Activated T-cell treated with anti-CD3 and anti-CD28 coated beads, Interleukin-2, amount 50 U/mL, for 1 hour (primary cell): ENCODE data around the gene TP53.
A peak's percentile ranks its signal among the peaks of the same experiment; 100 is the strongest.

Experiments
- DNase-seq: peaks from one replicate; pipeline ENCODE4 v3.0.0-alpha.2; 2020

TP53 gene

DNA sequence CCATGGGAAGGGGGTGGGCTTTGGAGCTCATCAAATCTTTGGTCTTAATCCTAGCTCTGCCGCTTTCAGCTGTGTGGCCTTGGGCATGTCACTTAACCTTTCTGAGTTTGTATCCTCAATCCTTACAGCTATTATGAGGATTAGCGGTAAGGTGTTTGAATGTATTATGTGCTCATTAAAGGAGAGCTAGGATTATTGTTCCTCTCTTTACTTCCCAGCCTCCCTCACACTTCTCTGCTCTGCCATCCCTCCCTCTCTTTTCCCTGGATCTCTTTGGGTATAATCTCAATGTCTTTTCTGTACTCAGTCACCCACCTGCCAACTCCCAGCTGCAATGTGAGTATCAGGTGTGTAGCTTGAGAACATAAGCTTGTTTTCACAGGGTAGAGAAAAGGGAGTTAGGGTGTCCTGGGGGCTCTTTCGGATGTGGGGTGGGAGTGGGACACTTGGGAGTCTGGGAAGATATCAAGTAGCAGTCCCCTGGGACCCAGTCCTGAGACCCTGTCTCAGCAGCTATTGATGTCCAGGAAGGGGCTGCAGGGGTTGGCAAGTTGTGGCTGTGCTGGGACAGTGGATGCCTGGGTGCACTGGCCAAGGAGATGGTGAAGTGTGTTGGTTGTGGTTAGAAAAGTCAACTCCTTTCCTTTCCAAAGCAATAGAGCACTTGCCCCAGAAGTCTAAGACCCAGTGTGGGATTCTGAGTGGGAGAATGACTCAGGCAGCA, 19.5 kb upstream of the TP53 start:
- DNase-seq: no peak

DNA sequence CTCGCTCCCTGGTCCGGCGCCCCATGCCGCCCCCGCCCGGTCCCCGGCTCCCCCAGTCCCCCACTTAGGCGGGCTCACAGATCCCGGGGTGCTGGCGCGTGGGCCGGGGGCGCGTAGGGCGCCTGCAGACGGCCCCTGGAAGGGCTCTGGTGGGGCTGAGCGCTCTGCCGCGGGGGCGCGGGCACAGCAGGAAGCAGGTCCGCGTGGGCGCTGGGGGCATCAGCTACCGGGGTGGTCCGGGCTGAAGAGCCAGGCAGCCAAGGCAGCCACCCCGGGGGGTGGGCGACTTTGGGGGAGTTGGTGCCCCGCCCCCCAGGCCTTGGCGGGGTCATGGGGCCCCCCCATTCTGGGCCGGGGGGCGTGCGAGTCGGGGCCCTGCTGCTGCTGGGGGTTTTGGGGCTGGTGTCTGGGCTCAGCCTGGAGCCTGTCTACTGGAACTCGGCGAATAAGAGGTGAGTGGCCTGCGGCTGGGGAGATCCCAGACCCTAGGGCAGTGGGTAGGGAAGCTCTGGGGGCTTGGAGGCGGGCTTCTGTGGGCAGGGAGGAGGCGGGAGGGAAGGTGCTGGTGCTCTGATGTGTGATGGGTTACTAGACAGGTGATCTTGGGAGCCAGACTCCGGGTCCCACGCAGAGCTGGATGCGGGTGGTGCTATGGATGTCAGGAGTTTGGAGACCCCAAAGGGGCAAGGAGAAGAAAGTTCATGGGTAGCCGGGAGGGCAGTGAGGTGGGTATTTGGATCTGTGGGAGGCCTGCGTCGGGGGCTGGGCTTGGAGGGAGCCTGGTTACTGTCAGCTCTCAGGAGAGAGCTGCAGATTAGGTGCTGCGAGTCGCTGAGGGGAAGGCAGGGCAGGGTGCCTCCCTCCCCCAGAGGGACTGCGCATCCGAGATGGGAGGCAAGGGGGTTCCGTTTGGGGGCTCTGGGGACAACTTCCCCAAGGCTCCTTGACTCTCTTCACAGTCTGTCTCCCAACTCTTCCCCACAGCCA, 18.3 kb upstream of the TP53 start:
- DNase-seq: no peak

DNA sequence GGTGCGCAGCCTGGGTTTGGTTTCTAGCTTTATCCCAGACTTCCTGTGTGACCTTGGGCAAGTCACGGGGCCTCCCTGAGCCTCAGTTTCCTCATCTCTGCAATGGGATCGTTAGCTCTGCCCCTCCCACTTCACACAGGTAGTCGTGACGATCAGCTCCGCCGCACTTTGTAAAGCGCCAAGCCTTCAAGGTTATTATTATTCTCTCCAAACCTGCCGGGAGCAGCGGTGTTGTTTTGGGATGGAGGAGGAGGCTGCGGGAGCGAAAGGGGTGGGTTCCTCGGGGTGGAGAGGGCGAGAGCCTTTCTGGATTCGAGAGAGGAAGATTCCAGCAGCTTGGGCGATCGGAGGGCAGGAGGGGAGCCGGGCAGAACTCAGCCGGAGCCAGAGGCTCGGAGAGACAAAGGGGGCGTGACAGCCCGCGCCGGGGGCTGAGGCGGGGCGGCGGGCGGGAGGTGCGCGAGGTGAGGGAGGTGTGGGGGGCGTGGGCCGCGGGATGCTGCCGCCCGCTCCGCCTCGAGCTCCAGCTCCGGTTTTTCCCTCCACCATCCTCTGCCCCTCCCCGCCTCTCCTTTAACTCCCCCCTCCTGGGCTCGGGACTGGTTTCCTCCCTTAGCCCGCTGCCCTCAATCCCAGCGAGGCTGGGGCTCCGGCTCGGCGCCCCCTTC, 17.4 kb upstream of the TP53 start, which contains the start of gene EFNB3:
EFNB3 (plus strand) TSS at position 602 of the 668 bp plus-strand sequence. CDS start 397 bp downstream, outside the sequence.
- DNase-seq: no peak

DNA sequence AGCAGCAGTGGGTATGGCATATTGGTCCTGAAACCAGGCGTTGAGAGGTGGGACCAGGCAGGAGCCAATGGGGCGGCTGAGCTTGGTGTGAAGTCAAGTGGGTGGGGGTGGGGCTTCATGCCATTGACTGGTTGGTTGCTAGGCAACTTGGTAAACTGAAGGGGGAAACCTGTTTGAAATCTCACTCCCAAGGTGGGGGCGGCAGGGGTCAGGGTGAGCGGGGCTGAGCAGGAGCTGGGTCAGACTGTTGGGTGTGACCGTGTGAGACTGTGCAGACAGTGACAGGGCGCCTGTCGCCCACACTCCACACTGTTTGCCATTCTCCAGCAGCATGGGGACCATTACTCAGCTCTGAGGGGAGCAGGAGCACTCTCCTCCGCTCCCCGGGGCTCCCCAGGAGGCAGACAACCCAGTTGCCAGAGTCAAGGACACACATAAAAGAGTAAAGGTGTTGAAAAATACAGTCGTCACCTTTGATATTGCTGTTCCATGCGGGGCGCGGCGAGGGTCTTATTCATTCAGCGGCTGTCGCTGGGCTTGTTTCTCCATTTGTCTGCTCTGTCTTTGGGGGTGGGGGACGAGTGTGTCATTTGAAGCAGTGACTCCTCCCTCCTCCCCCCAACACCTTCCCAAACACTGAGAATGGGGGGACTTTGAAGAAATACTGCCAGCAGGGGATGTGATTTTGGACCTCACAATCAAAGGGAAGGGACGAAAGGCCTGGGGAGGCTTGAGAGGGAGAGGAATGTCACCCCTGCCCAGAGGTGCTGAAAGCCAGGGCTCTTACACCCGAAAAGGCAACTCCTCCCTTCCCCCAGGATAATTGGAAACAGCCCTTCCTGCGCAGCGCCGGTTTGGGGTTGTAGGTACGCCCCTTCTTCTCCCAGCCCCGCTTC, 16.5 kb upstream of the TP53 start:
- no peak for DNase-seq

DNA sequence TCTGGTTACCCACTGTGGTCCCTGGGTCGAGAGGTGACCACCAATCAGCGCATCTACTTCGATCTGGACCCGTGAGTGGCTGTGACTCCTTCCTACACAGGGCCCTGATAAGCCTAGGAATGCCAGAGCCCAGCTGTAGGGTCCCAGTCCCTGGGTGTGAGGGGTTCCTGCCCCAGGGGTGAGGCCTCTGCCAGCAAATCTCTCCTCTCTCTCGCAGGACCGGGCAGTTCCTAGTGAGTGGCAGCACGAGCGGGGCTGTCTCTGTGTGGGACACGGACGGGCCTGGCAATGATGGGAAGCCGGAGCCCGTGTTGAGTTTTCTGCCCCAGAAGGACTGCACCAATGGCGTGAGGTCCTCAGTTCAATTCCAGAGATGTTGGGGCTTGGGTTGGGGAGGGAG, 15.5 kb upstream of the TP53 start:
- no peak for DNase-seq

DNA sequence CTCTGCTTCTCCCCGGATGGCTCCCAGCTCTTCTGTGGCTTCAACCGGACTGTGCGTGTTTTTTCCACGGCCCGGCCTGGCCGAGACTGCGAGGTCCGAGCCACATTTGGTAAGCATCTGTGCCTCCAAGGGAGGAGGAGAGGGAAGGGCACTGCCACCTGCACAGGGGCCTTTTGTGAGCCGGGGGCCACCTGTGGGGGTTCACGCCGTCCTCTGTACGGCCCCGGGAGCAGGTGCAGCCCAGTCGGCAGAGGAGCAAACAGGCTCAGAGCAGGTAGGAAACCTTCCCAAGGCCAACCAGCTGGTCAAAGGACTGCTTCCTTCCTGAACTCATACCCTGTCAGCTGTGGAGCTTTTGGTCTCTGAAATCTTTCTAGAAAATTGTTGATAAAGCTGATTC, 14.4 kb upstream of the TP53 start:
- DNase-seq: no peak

DNA sequence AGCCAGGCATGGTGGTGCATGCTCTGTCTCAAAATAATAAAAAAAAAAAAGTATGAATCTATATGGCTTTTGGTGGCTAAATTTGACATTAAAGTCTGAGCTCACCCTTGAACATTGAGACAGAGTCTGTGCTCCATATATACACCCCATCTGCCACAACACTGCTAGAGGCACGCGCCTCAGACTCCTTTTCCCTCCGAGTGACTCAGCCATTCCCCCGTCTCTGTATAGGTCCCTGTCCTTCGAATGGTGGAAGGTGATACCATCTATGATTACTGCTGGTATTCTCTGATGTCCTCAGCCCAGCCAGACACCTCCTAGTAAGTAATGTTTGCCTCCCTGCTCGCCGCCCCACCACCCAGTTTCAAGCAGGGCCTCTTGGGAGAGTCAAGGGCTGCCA, 13.2 kb upstream of the TP53 start:
- no peak for DNase-seq

DNA sequence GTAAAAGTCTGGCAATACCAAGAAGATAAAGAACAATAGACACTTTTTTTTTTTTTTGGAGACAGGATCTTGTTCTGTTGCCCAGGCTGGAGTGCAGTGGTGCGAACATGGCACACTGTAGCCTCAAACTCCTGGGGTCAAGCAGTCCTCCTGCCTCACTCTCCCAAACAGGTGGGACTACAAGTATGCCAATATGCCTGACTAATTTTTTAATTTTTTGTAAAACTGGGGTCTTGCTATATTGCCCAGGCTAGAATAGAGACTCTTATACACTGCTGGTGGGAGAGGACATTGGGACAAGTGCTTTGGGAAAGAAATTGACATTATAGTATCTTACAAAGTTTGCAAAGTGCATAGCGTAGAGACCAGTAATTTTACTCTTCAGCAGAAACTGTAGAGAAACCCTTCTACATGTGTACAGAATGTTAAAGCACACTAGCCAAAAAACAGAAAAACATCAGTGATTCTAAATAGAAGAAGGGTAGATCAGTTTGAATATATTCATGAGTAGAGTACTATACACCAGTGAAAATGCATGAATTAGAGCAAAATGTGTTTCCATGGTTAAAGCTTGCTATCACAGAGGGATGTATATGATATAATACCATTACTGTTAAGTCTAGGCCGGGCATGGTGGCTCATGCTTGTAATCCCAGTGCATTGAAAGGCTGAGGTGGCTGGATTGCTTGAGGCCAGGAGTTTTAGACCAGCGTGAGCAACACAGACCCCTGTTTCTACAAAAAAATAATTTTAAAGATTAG, 10.7 kb upstream of the TP53 start:
- DNase-seq: no peak

DNA sequence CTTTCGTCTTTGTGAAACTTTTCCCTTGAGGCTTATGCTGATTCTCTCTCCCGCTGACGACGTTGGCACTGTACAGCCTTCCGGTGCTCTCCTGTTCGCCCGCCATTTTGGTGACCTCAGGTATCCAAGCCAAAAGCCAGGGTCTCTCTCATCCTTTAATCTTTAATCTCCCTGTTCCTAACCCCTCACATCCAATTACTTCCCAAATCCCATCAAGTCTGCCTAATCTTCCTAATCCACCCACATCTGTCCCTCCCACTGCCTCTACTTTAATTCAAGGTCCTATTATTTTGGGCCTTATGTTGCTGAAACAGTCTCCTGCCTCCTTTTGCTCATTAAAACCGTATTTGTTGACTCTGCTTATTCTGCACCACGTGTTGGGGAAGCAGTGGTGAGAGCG, 8.3 kb upstream of the TP53 start:
- no peak for DNase-seq

DNA sequence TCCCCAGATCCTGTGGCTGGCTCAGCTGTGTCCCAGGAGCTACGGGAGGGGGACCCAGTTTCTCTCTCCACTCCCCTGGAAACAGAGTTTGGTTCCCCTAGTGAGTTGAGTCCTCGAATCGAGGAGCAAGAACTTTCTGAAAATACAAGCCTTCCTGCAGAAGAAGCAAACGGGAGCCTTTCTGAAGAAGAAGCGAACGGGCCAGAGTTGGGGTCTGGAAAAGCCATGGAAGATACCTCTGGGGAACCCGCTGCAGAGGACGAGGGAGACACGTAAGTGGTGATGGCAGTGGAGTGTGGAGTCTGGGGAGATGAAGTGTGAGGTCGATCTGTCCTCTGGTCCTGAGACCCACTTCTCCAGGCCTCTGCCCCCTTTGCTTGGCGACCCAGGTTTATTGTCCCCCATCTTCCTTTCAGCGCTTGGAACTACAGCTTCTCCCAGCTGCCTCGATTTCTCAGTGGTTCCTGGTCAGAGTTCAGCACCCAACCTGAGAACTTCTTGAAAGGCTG, 1.6 kb upstream of the TP53 start:
- DNase-seq: no peak

DNA sequence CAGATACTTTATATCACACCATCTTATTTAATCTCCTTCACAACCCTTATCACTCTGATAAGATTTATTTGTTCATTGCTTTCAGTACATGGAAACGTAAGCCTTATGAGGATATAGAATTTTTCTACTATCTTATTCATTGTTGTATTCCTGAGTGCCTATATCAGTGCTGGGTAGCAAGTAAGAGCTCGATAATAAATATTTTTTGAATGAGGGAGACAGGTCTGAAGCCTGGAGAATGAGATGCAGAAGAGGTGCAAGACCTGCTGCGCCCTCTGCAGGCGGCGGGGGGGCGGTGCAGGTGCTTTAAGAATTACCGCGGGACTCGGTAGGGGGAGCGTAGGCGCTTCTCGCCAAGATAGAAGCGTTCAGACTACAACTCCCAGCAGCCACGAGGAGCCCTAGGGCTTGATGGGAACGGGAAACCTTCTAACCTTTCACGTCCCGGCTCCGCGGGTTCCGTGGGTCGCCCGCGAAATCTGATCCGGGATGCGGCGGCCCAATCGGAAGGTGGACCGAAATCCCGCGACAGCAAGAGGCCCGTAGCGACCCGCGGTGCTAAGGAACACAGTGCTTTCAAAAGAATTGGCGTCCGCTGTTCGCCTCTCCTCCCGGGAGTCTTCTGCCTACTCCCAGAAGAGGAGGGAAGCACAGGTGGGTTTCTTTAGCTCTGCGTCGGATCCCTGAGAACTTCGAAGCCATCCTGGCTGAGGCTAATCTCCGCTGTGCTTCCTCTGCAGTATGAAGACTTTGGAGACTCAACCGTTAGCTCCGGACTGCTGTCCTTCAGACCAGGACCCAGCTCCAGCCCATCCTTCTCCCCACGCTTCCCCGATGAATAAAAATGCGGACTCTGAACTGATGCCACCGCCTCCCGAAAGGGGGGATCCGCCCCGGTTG, 868 bp upstream of the TP53 start, which contains the start of gene WRAP53:
WRAP53 (plus strand) TSS at position 570 of the 900 bp plus-strand sequence; CDS start at position 742, 172 bp downstream.
- peak; percentile 96 for DNase-seq

DNA sequence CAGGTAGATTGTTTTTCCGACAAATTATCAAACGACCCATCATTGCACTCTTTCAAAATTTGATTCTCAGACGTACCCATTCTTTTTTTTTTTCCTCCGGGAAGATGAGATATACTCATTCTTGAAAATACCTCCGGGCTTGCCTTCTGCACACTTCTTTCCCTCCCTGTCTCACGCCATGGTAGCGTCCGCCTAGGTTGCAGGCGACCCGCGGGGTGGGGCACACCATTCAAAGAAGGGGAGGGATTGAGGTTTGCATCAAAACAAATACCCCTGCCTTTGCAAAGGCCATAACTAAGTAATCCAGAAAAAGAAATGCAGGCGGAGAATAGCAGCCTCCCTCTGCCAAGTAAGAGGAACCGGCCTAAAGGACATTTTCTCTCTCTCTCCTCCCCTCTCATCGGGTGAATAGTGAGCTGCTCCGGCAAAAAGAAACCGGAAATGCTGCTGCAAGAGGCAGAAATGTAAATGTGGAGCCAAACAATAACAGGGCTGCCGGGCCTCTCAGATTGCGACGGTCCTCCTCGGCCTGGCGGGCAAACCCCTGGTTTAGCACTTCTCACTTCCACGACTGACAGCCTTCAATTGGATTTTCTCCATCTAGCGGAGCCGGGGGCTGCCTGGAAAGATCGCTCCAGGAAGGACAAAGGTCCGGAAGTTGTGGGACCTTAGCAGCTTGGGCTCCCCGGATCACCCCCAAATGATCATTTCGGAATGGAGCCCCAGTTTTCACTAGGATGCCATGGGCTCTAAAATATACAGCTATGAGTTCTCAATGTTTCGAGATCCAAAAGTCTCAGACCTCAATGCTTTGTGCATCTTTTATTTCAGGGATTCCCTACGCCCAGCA, 843 bp downstream of the TP53 start:
- DNase-seq: peak; percentile 78

DNA sequence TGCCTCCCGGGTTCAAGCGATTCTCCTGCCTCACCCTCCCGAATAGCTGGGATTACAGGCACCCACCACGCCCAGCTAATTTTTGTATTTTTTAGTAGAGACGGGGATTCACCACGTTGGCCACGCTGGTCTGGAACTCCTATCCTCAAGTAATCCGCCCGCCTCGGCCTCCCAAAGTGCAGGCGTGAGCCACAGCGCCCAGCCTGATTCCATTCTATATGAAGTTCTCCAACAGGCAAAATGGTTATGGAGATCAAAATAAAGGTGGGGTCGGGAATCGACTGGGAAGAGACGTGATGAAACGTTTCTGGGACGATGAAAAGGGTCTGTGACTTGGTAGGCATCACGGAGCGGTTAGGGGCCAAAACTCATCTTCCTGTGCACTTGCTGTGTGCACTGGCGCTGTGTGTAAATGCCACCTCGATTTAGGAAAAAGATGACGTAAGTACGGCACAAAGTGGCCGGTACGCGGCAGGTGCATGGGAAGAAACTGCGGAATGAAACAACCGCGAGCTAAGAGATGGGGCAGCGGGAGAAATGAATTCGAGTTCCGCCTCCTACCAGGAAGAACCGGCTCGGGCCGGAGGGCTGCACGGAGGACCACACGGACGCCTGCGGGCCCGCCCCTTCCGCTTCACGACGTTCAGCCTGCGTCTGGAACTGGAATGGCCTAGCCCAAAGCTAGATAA, 1.6 kb downstream of the TP53 start:
- peak; percentile 86 for DNase-seq

DNA sequence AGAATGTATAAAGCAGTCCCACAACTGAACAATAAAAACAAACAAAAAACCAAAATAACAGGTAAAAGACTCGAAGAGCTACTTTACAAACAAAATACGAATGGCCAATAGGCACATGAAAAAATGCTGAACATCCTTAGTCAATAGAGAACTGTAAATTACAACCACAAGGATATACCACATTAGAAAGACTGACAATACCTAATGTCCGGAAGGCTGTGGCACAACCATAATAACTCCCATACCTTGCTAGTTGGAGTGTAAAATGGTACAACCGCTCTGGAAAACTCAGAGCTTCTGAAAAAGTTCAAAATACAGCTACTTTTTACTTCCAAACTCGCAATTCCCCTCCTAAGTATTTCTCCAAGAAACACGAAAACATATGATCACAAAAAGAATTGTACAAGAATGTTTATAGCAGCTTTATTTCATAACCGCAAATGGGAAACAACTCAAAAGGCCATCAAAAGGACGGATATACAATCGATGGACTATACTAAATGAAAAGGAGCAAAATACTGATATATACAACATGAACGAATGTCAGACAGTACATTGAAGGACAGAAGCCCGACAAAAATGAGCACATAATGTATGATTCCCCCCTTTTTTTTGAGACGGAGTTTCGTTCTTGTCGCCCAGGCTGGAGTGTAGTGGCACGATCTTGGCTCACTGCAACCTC, 2.3 kb downstream of the TP53 start:
- DNase-seq: no peak

DNA sequence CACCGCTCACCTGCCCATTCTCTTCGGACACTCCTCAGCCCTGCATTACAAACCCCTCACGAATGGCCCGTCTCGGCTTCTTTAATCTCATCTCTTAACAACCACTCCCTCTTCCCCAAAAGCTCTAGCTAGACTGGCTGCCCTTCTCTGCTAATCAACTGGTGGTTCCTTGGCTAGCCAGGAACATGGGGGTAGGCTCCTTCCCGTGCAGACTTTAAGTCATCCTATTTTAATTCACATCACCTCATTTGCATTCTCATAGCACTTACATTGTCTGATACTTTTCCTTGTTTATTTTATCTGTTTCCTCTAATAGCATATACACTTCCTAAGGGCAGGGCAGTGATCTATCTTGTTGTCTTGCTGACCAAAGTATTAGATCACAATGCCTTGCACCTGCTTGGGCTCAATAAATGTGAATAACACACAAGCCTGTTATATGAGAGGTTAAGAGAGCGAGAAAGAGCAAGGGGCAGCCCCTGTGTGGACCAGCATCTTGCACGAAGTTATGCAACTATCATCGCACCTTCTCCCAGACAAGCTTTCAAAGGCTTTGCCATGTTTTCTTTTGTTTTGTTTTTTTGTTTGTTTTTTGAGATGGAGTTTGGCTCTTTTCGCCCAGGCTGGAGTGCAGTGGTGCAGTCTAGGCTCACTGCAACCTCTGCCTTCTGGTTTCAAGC, 9.8 kb downstream of the TP53 start:
- no peak for DNase-seq

DNA sequence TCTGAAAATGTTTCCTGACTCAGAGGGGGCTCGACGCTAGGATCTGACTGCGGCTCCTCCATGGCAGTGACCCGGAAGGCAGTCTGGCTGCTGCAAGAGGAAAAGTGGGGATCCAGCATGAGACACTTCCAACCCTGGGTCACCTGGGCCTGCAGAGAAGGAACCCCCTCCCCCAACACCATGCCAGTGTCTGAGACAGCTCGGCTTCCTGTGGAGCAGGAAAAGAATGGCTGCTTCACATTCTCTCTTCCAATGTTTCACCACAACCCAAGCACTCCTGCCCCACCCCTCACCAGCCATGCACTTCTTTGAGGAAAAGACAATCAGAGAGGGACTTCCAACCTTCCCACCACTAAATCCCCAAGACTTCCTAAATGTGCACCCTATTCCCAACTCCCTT, 10.8 kb downstream of the TP53 start:
- DNase-seq: no peak

DNA sequence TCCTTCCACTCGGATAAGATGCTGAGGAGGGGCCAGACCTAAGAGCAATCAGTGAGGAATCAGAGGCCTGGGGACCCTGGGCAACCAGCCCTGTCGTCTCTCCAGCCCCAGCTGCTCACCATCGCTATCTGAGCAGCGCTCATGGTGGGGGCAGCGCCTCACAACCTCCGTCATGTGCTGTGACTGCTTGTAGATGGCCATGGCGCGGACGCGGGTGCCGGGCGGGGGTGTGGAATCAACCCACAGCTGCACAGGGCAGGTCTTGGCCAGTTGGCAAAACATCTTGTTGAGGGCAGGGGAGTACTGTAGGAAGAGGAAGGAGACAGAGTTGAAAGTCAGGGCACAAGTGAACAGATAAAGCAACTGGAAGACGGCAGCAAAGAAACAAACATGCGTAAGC, 12.4 kb downstream of the TP53 start:
- DNase-seq: no peak
